SK-N-SH (cell line): ENCODE results near the gene NEURL3. TPM values are rescaled to one million over a fixed set of nuclear protein-coding genes. Genes with fewer than 3 reads are reported as not detected.
"Not testable (repeated sequence)": the region's sequence is repeated elsewhere in the genome, so short reads cannot be mapped to it uniquely, and the experiment has no call there.

Experiments used
- CTCF ChIA-PET: fragments of 300-600, 350-600 bp; formaldehyde crosslinking; extraction: SDS; loops from one replicate; lab custom pipeline; 2021; lab: Yijun Ruan, JAX
- POLR2A ChIA-PET: fragments of 350-600 bp; sonication (Branson Sonifier 250); formaldehyde crosslinking; extraction: SDS; loops from one replicate; lab custom pipeline; 2020; ENCODE audit warnings: antibody characterized with exemption, inconsistent platforms; lab: Yijun Ruan, JAX
- DNase-seq: peaks from one replicate; pipeline ENCODE4 v3.0.0; 2012
- H2AFZ ChIP-seq: fragments of 200-600 bp; sonication (generic); 2 replicates; pipeline ENCODE4 v1.8.1; 2016; ENCODE audit warnings: antibody characterized with exemption, mild to moderate bottlenecking, low read depth
- H3F3A ChIP-seq: fragments of 200-600 bp; sonication (generic); replicated peaks from 2 replicates; pipeline ENCODE3; 2016; ENCODE audit warnings: antibody characterized with exemption, mild to moderate bottlenecking; ENCODE audit not compliant: insufficient read depth
- H3K27ac ChIP-seq, 2 experiments: fragments of 200-500 bp in 1 of 2; fragments of 200-600 bp in 1 of 2; sonication (Bioruptor generic) in 1 of 2; sonication (generic), shearing (Covaris generic) in 1 of 2; 2 replicates each; pipeline versions ENCODE4 v1.5.1 to v1.6.1; 2014 to 2016; ENCODE audit warnings: low read depth in 2 of 2, inconsistent platforms in 1 of 2, low read length in 1 of 2, mild to moderate bottlenecking in 1 of 2, mixed read lengths in 1 of 2
- H3K27me3 ChIP-seq: fragments of 200-600 bp; sonication (generic), shearing (Covaris generic); 2 replicates; pipeline ENCODE4 v1.6.1; 2016; ENCODE audit warnings: mixed run types; ENCODE audit not compliant: insufficient read depth
- H3K36me3 ChIP-seq, 2 experiments: fragments of 200-500 bp in 1 of 2; fragments of 200-600 bp in 1 of 2; sonication (Bioruptor generic) in 1 of 2; sonication (generic) in 1 of 2; replicated peaks in 1 of 2; 2 replicates each; pipeline versions ENCODE3 to v1.5.1; 2014 to 2016; ENCODE audit warnings: low read length in 1 of 2, mild to moderate bottlenecking in 1 of 2; ENCODE audit not compliant: insufficient read depth in 2 of 2, control insufficient read depth in 1 of 2
- H3K4me1 ChIP-seq, 2 experiments: fragments of 200-500 bp in 1 of 2; fragments of 200-600 bp in 1 of 2; sonication (Bioruptor generic) in 1 of 2; sonication (generic), shearing (Covaris generic) in 1 of 2; 2 replicates each; pipeline versions ENCODE4 v1.5.1 to v1.6.1; 2014 to 2016; ENCODE audit warnings: low read depth in 1 of 2, low read length in 1 of 2, mixed run types in 1 of 2; ENCODE audit not compliant: insufficient read depth in 2 of 2, control insufficient read depth in 1 of 2
- H3K4me2 ChIP-seq: fragments of 200-600 bp; sonication (generic), shearing (Covaris generic); 2 replicates; pipeline ENCODE4 v1.6.1; 2017; ENCODE audit warnings: mixed run types
- H3K4me3 ChIP-seq, 2 experiments: fragments of 200-500 bp in 1 of 2; fragments of 200-600 bp in 1 of 2; sonication (Bioruptor generic) in 1 of 2; sonication (generic), shearing (Covaris generic) in 1 of 2; 2 replicates each; pipeline versions ENCODE4 v1.5.1 to v1.8.1; 2014 to 2016; ENCODE audit warnings: low read depth in 2 of 2, inconsistent platforms in 1 of 2, low read length in 1 of 2, mild to moderate bottlenecking in 1 of 2, mixed read lengths in 1 of 2, moderate library complexity in 1 of 2
- H3K79me2 ChIP-seq: fragments of 200-600 bp; sonication (generic); 2 replicates; pipeline ENCODE4 v1.8.1; 2017; ENCODE audit warnings: mild to moderate bottlenecking; ENCODE audit not compliant: insufficient read depth
- H3K9ac ChIP-seq: fragments of 200-600 bp; sonication (generic); 2 replicates; pipeline ENCODE4 v1.6.1; 2017; ENCODE audit warnings: mixed run types
- H3K9me2 ChIP-seq: fragments of 200-600 bp; sonication (generic); 2 replicates; pipeline ENCODE4 v1.6.1; 2017; ENCODE audit warnings: mixed run types
- H3K9me3 ChIP-seq: fragments of 200-600 bp; sonication (generic); 2 replicates; pipeline ENCODE4 v1.6.1; 2017; ENCODE audit warnings: mixed run types, mild to moderate bottlenecking, moderate library complexity
- H4K20me1 ChIP-seq: fragments of 200-600 bp; sonication (generic); 2 replicates; pipeline ENCODE4 v1.6.1; 2017; ENCODE audit warnings: mild to moderate bottlenecking, mixed run types; ENCODE audit not compliant: insufficient read depth
- CHD2 ChIP-seq: fragments of 150-350 bp; IDR thresholded peaks from 2 replicates; pipeline ENCODE4 v1.6.1; 2018; ENCODE audit warnings: low read length; ENCODE audit not compliant: partially characterized antibody
- CTCF ChIP-seq: fragments of 200-600 bp; sonication (generic); IDR thresholded peaks from 2 replicates; pipeline ENCODE4 v1.6.1; 2017; ENCODE audit warnings: antibody characterized with exemption, mild to moderate bottlenecking, moderate library complexity
- ELF1 ChIP-seq: IDR thresholded peaks from 2 replicates; pipeline ENCODE4 v1.4.0; 2012
- FOXJ3 ChIP-seq: sonication (generic); formaldehyde crosslinking; IDR thresholded peaks from 2 replicates; pipeline ENCODE4 v1.5.1; 2020; ENCODE audit warnings: mild to moderate bottlenecking, missing genetic modification reagents
- GABPA ChIP-seq: IDR thresholded peaks from 2 replicates; pipeline ENCODE4 v1.4.0; 2012; ENCODE audit warnings: low read depth, mild to moderate bottlenecking
- GATA2 ChIP-seq: sonication (generic); formaldehyde crosslinking; IDR thresholded peaks from 2 replicates; pipeline ENCODE4 v1.5.0; 2020; ENCODE audit warnings: mild to moderate bottlenecking, missing genetic modification reagents
- MAX ChIP-seq: IDR thresholded peaks from 2 replicates; pipeline ENCODE4 v1.4.0; 2012; ENCODE audit warnings: low read depth
- MEF2A ChIP-seq: IDR thresholded peaks from 2 replicates; pipeline ENCODE4 v1.4.0; 2012; ENCODE audit warnings: low read depth, borderline replicate concordance
- NFIC ChIP-seq: IDR thresholded peaks from 2 replicates; pipeline ENCODE4 v1.4.0; 2012; ENCODE audit warnings: borderline replicate concordance
- NRF1 ChIP-seq: IDR thresholded peaks from 2 replicates; pipeline ENCODE4 v1.6.1; 2012; ENCODE audit warnings: low read depth, mild to moderate bottlenecking, low read length
- RAD21 ChIP-seq: IDR thresholded peaks from 2 replicates; pipeline ENCODE4 v1.6.1; 2012; ENCODE audit warnings: mild to moderate bottlenecking, low read length
- SIN3A ChIP-seq: IDR thresholded peaks from 2 replicates; pipeline ENCODE4 v1.6.1; 2012; ENCODE audit warnings: low read depth, mild to moderate bottlenecking, low read length, moderate library complexity, borderline replicate concordance
- SMC3 ChIP-seq: IDR thresholded peaks from 2 replicates; pipeline ENCODE4 v1.6.1; 2012; ENCODE audit warnings: low read depth, low read length, improper control_type of control experiment
- TCF12 ChIP-seq: IDR thresholded peaks from 2 replicates; pipeline ENCODE4 v1.4.0; 2012
- TEAD4 ChIP-seq: IDR thresholded peaks from 2 replicates; pipeline ENCODE4 v1.4.0; 2012; ENCODE audit warnings: mild to moderate bottlenecking, borderline replicate concordance; ENCODE audit not compliant: insufficient read depth
- WGBS: methylation state at CpG from one replicate; pipeline ENCODE4 v1.1.6; 2017; ENCODE audit warnings: low lambda C conversion rate; 5-methylcytosine and 5-hydroxymethylcytosine counted together
- polyA plus RNA-seq, 3 experiments: library from polyadenylated mRNA; depleted of rRNA; stranded (reverse); fragments of >200 nt; gene quantifications; 2 replicates each; pipeline ENCODE4 v1.2.3, GENCODE V29; 2012
- TF ChIP-seq, protein P1 (sequence below): fragments of 150-350 bp; IDR thresholded peaks from 2 replicates; pipeline ENCODE4 v1.6.1; 2016; ENCODE audit warnings: mild to moderate bottlenecking, low read depth, low read length
- TF ChIP-seq, protein P2 (sequence below): fragments of 150-350 bp; IDR thresholded peaks from 2 replicates; pipeline ENCODE4 v1.6.1; 2017; ENCODE audit warnings: antibody characterized with exemption, low read length, low read depth, borderline replicate concordance

The NEURL3 gene
- polyA plus RNA-seq, 1 of the 3 experiments (the other 2 are of a cell fraction) = 0.08 TPM

- no peaks in the 10 kb centered on the region for H3K9me3 ChIP-seq
- H3K27ac ChIP-seq = no peak overlapping the region
- no peak overlapping the region for H3K4me3 ChIP-seq
- TF ChIP-seq MEF2A (no peak), ELF1 (no peak), SMC3 (no peak), TCF12 (no peak)
- TF ChIP-seq, protein P1, sequence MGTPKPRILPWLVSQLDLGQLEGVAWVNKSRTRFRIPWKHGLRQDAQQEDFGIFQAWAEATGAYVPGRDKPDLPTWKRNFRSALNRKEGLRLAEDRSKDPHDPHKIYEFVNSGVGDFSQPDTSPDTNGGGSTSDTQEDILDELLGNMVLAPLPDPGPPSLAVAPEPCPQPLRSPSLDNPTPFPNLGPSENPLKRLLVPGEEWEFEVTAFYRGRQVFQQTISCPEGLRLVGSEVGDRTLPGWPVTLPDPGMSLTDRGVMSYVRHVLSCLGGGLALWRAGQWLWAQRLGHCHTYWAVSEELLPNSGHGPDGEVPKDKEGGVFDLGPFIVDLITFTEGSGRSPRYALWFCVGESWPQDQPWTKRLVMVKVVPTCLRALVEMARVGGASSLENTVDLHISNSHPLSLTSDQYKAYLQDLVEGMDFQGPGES = no peak
- ChIA-PET POLR2A (no interaction called here), CTCF (no interaction called here)
- H3K4me2 ChIP-seq = no peak overlapping the region
- no peaks in the 10 kb centered on the region for H3K36me3 ChIP-seq
- no peak overlapping the region for H3K9ac ChIP-seq
- no peaks in the 10 kb centered on the region; the same call in 1 of the 2 replicates for H3K27me3 ChIP-seq
- no peaks in the 10 kb centered on the region for H3K79me2 ChIP-seq
- H3K4me1 ChIP-seq = no peaks in the 10 kb centered on the region
- no peaks in the 10 kb centered on the region for H3F3A ChIP-seq
- 55% methylated on average over 2 of the region's 2 CpGs for WGBS
- H4K20me1 ChIP-seq = no peaks in the 10 kb centered on the region
- H3K9me2 ChIP-seq = no peaks in the 10 kb centered on the region
- DNase-seq = no peak
- no peak overlapping the region for H2AFZ ChIP-seq
Observed at GRCh38 chr2:96463119-96463518, 42.0 kb downstream of the NEURL3 start.

DNA sequence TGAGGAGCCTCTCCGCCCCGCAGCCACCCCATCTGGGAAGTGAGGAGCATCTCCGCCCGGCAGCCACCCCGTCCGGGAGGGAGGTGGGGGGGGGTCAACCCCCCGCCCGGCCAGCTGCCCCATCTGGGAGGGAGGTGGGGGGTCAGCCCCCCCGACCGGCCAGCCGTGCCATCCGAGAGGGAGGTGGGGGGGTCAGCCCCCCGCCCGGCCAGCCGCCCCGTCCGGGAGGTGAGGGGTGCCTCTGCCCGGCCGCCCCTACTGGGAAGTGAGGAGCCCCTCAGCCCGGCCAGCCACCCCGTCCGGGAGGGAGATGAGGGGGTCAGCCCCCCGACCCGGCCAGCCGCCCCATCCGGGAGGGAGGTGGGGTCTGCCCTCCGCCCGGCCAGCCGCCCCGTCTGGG, 43.5 kb downstream of the NEURL3 start:
- H3K4me2 ChIP-seq, H4K20me1 ChIP-seq, CTCF ChIA-PET, H3K4me1 ChIP-seq, H3K27me3 ChIP-seq, H2AFZ ChIP-seq, H3K9me2 ChIP-seq, H3K4me3 ChIP-seq, POLR2A ChIA-PET, H3K27ac ChIP-seq, H3K79me2 ChIP-seq, H3K36me3 ChIP-seq, H3K9me3 ChIP-seq, H3K9ac ChIP-seq, DNase-seq, H3F3A ChIP-seq: not testable (repeated sequence)
- WGBS = no CpG with 5 or more reads among the region's 30 CpGs

- no peaks in the 10 kb centered on the region for H4K20me1 ChIP-seq
- 74% methylated on average over 6 of the region's 6 CpGs for WGBS
- POLR2A ChIA-PET = no interaction called here
- TF ChIP-seq NFIC (no peak), GATA2 (CRISPR knock-in tag) (no peak), GABPA (no peak), MAX (no peak), RAD21 (no peak), FOXJ3 (CRISPR knock-in tag) (no peak), NRF1 (no peak), CTCF (no peak), SIN3A (no peak), CHD2 (no peak), ELF1 (no peak), TEAD4 (no peak)
- TF ChIP-seq, protein P2, sequence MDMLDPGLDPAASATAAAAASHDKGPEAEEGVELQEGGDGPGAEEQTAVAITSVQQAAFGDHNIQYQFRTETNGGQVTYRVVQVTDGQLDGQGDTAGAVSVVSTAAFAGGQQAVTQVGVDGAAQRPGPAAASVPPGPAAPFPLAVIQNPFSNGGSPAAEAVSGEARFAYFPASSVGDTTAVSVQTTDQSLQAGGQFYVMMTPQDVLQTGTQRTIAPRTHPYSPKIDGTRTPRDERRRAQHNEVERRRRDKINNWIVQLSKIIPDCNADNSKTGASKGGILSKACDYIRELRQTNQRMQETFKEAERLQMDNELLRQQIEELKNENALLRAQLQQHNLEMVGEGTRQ = no peak
Observed at GRCh38 chr2:96452053-96452452, 53.1 kb downstream of the NEURL3 start.

More at GRCh38 chr2:96452053-96452452, 53.1 kb downstream of the NEURL3 start:
- no peaks in the 10 kb centered on the region for H3K9me3 ChIP-seq
- H3K36me3 ChIP-seq = no peaks in the 10 kb centered on the region
- no peaks in the 10 kb centered on the region for H3K4me1 ChIP-seq
- no peak overlapping the region for H2AFZ ChIP-seq
- no peaks in the 10 kb centered on the region for H3K79me2 ChIP-seq
- H3K9ac ChIP-seq = no peak overlapping the region
- H3K4me3 ChIP-seq = no peak overlapping the region
- CTCF ChIA-PET = interaction anchor here (1.6 kb wide), 1 partner anchor 44 kb away, joined by 3 read pairs; no protein-coding TSS in a partner anchor
- H3K27ac ChIP-seq = no peak overlapping the region
- no peaks in the 10 kb centered on the region for H3K9me2 ChIP-seq
- no peak for DNase-seq
- no peaks in the 10 kb centered on the region for H3F3A ChIP-seq
- no peak overlapping the region for H3K4me2 ChIP-seq
- no peaks in the 10 kb centered on the region; the same call in 1 of the 2 replicates for H3K27me3 ChIP-seq
